ENCODE results near the gene TAMALIN. TPM values are rescaled to one million over a fixed set of nuclear protein-coding genes. Genes with fewer than 3 reads are reported as not detected.

Gene TAMALIN
- total RNA-seq, 1 experiment from 2014 or later = 0.58 TPM

- H3K4me2 ChIP-seq (ENCODE audit: low read length) = no peak overlapping the region
- no peaks in the 10 kb centered on the region for H3K9me2 ChIP-seq (replicated peaks; ENCODE audit: low read length)
- H2AFZ ChIP-seq (ENCODE audit: low read length) = no peak overlapping the region
- DNase-seq = no peak
- intact Hi-C loops (cut with micrococcal nuclease) = loop anchor here (1.0 kb wide), 5 partner anchors 26 to 91 kb away; partner anchors contain the start of genes ATG101 and NR4A1
- H3K36me3 ChIP-seq (ENCODE audit: low read depth, low read length) = no peaks in the 10 kb centered on the region
- H3K9ac ChIP-seq (ENCODE audit: low read length) = no peak overlapping the region
- CTCF ChIA-PET = interaction anchor here (0.7 to 2.0 kb wide), 19 partner anchors 12 to 501 kb away, joined by 3 to 28 read pairs (median 5); partner anchors contain the start of genes ATG101 and NR4A1
- no peak overlapping the region for H3K27ac ChIP-seq (ENCODE audit: low read length)
- no peak overlapping the region for H3K4me3 ChIP-seq (ENCODE audit: low read length)
- peaks cover 18% of the 10 kb centered on the region for H3K4me1 ChIP-seq (ENCODE audit: insufficient read depth, low read length)
- TF ChIP-seq CTCF (conservative IDR thresholded peaks at IDR 0.05; ENCODE audit: low read depth, low read length) = no peak
- no peak for TF ChIP-seq EZH2 (IDR thresholded peaks at IDR 0.05; ENCODE audit: low read length, unreplicated experiment)
- no peak for TF ChIP-seq EZH2phosphoT487 (IDR thresholded peaks at IDR 0.05; ENCODE audit: borderline replicate concordance, low read length)
- no peaks in the 10 kb centered on the region for H3K79me2 ChIP-seq (ENCODE audit: low read length)
- no peaks in the 10 kb centered on the region for H3K27me3 ChIP-seq (ENCODE audit: low read length)
- ATAC-seq = no peak
- no peaks in the 10 kb centered on the region for H4K20me1 ChIP-seq (ENCODE audit: low read length)
- BruUV-seq (replicated peaks) = no TSS peak
- H3F3A ChIP-seq (ENCODE audit: low read length, unreplicated experiment) = no peaks in the 10 kb centered on the region
- no peaks in the 10 kb centered on the region for H3K9me3 ChIP-seq (ENCODE audit: low read length)
- POLR2A ChIA-PET (ENCODE audit: unreplicated experiment) = no interaction called here
Observed at GRCh38 chr12:52024845-52025230, 18.1 kb downstream of the TAMALIN start.

- no peak overlapping the region for H3K9ac ChIP-seq (ENCODE audit: low read length)
- TF ChIP-seq EZH2phosphoT487 (IDR thresholded peaks at IDR 0.05; ENCODE audit: borderline replicate concordance, low read length) (no peak), EZH2 (IDR thresholded peaks at IDR 0.05; ENCODE audit: low read length, unreplicated experiment) (no peak), CTCF (conservative IDR thresholded peaks at IDR 0.05; ENCODE audit: low read depth, low read length) (no peak)
- no peaks in the 10 kb centered on the region for H3F3A ChIP-seq (ENCODE audit: low read length, unreplicated experiment)
- H3K4me3 ChIP-seq (ENCODE audit: low read length) = peak overlapping the region; percentile 64; the same call in 1 of the 2 replicates
- BruUV-seq (replicated peaks) = no TSS peak
- no peak overlapping the region for H3K27ac ChIP-seq (ENCODE audit: low read length)
- H3K79me2 ChIP-seq (ENCODE audit: low read length) = no peaks in the 10 kb centered on the region
- no peak for DNase-seq
- H3K36me3 ChIP-seq (ENCODE audit: low read depth, low read length) = no peaks in the 10 kb centered on the region
- peak overlapping the region; percentile 84 for H3K4me2 ChIP-seq (ENCODE audit: low read length)
- H4K20me1 ChIP-seq (ENCODE audit: low read length) = no peaks in the 10 kb centered on the region
- ChIA-PET CTCF (interaction anchor here (0.6 to 2.0 kb wide), 9 partner anchors 23 to 774 kb away, joined by 3 to 28 read pairs (median 5); partner anchors contain the start of genes ATG101 and NR4A1), POLR2A (ENCODE audit: unreplicated experiment) (interaction anchor here (0.5 to 0.6 kb wide), 2 partner anchors 24 to 38 kb away, joined by 4 to 5 read pairs; no protein-coding TSS in a partner anchor)
- H3K9me3 ChIP-seq (ENCODE audit: low read length) = no peaks in the 10 kb centered on the region
- peaks cover 18% of the 10 kb centered on the region for H3K4me1 ChIP-seq (ENCODE audit: insufficient read depth, low read length)
- H3K9me2 ChIP-seq (replicated peaks; ENCODE audit: low read length) = no peaks in the 10 kb centered on the region
- H3K27me3 ChIP-seq (ENCODE audit: low read length) = no peaks in the 10 kb centered on the region
- H2AFZ ChIP-seq (ENCODE audit: low read length) = peak overlapping the region; percentile 88; the same call in 1 of the 2 replicates
- intact Hi-C loops (cut with micrococcal nuclease) = no loop called here
- no peak for ATAC-seq
Observed at GRCh38 chr12:52026263-52026662, 19.5 kb downstream of the TAMALIN start.

- no peak for TF ChIP-seq EZH2 (IDR thresholded peaks at IDR 0.05; ENCODE audit: low read length, unreplicated experiment)
- TF ChIP-seq CTCF (conservative IDR thresholded peaks at IDR 0.05; ENCODE audit: low read depth, low read length) = no peak
- TF ChIP-seq EZH2phosphoT487 (IDR thresholded peaks at IDR 0.05; ENCODE audit: borderline replicate concordance, low read length) = no peak
- Histone ChIP-seq H3K9ac (ENCODE audit: low read length) (no peak overlapping the region), H3K27ac (ENCODE audit: low read length) (no peak overlapping the region), H2AFZ (ENCODE audit: low read length) (no peak overlapping the region), H3K9me3 (ENCODE audit: low read length) (no peaks in the 10 kb centered on the region), H3K4me3 (ENCODE audit: low read length) (no peak overlapping the region), H3K9me2 (replicated peaks; ENCODE audit: low read length) (no peaks in the 10 kb centered on the region), H3K27me3 (ENCODE audit: low read length) (no peaks in the 10 kb centered on the region), H3K79me2 (ENCODE audit: low read length) (no peaks in the 10 kb centered on the region), H3K4me2 (ENCODE audit: low read length) (no peak overlapping the region), H3K4me1 (ENCODE audit: insufficient read depth, low read length) (peaks cover 21% of the 10 kb centered on the region), H3F3A (ENCODE audit: low read length, unreplicated experiment) (no peaks in the 10 kb centered on the region), H4K20me1 (ENCODE audit: low read length) (no peaks in the 10 kb centered on the region), H3K36me3 (ENCODE audit: low read depth, low read length) (no peaks in the 10 kb centered on the region)
- CTCF ChIA-PET = interaction anchor here (0.5 kb wide), 1 partner anchor 14 kb away, joined by 10 read pairs; no protein-coding TSS in a partner anchor
- POLR2A ChIA-PET (ENCODE audit: unreplicated experiment) = no interaction called here
- no TSS peak for BruUV-seq (replicated peaks)
- DNase-seq (no peak), ATAC-seq (no peak)
- intact Hi-C loops (cut with micrococcal nuclease) = no loop called here
Observed at GRCh38 chr12:52027085-52027843, 20.5 kb downstream of the TAMALIN start.
